Activated CD8-positive, alpha-beta memory T cell treated with anti-CD3 and anti-CD28 coated beads for 4 hours (primary cell): ENCODE results near the gene SLC38A1.
"Not testable (repeated sequence)": the region's sequence is repeated elsewhere in the genome, so short reads cannot be mapped to it uniquely, and the experiment has no call there.

ENCODE experiments used
- DNase-seq, 2 donors: peaks; one replicate each; pipeline ENCODE4 v3.0.0-alpha.2; 2020; ENCODE audit warnings: low read depth in 2 of 2

The SLC38A1 gene

GRCh38 chr12:46264057-46264456 is 4.8 kb downstream of the SLC38A1 start:
- no peak for DNase-seq

- no peak for DNase-seq
These were observed 5.5 kb downstream of the SLC38A1 start for GRCh38 chr12:46263140-46264016.

GRCh38 chr12:46261646-46262045 is 7.2 kb downstream of the SLC38A1 start:
- no peak for DNase-seq

GRCh38 chr12:46260913-46261476 is 7.8 kb downstream of the SLC38A1 start:
- DNase-seq = no peak

GRCh38 chr12:46260124-46260912 is 8.5 kb downstream of the SLC38A1 start:
- DNase-seq = no peak

- no peak for DNase-seq
These were observed 9.1 kb downstream of the SLC38A1 start for GRCh38 chr12:46259713-46260112.

GRCh38 chr12:46259071-46259470 is 9.8 kb downstream of the SLC38A1 start:
- no peak for DNase-seq

GRCh38 chr12:46258129-46258528 is 10.7 kb downstream of the SLC38A1 start:
- no peak for DNase-seq

GRCh38 chr12:46256942-46257341 is 11.9 kb downstream of the SLC38A1 start:
- DNase-seq = no peak

GRCh38 chr12:46253544-46254162 is 15.2 kb downstream of the SLC38A1 start:
- no peak for DNase-seq

- DNase-seq = not testable (repeated sequence)
These were observed 16.8 kb downstream of the SLC38A1 start for GRCh38 chr12:46251994-46252393.

GRCh38 chr12:46249960-46250359 is 18.9 kb downstream of the SLC38A1 start:
- not testable (repeated sequence) for DNase-seq

- no peak for DNase-seq
These were observed 22.7 kb downstream of the SLC38A1 start for GRCh38 chr12:46246021-46246700.

- DNase-seq = no peak
These were observed 23.8 kb downstream of the SLC38A1 start for GRCh38 chr12:46244997-46245396.

GRCh38 chr12:46244273-46244915 is 24.4 kb downstream of the SLC38A1 start:
- no peak for DNase-seq

- no peak for DNase-seq
These were observed 26.3 kb downstream of the SLC38A1 start for GRCh38 chr12:46242569-46242968.

- DNase-seq = no peak
These were observed 28.4 kb downstream of the SLC38A1 start for GRCh38 chr12:46240436-46240835.

GRCh38 chr12:46238821-46239220 is 30.0 kb downstream of the SLC38A1 start:
- no peak for DNase-seq

- no peak for DNase-seq
These were observed 31.3 kb downstream of the SLC38A1 start for GRCh38 chr12:46237371-46238045.

GRCh38 chr12:46234000-46234399 is 34.8 kb downstream of the SLC38A1 start:
- DNase-seq = no peak
